H9 (cell line): ENCODE data around the gene UBE4B. TPM values are rescaled to one million over a fixed set of nuclear protein-coding genes. Genes with fewer than 3 reads are reported as not detected.

ENCODE experiments used
- DNase-seq: peaks from one replicate; pipeline ENCODE4 v3.0.0-alpha.2; 2017
- H2AFZ ChIP-seq: one replicate; pipeline ENCODE4 v1.6.1; 2013; ENCODE audit warnings: mild to moderate bottlenecking, low read length, control low read depth, moderate library complexity
- H2AK5ac ChIP-seq: 2 replicates; pipeline ENCODE4 v1.6.1; 2013; ENCODE audit warnings: low read length, control low read depth, mixed read lengths; ENCODE audit not compliant: insufficient read length
- H2BK120ac ChIP-seq: one replicate; pipeline ENCODE4 v1.6.1; 2013; ENCODE audit warnings: low read depth, mild to moderate bottlenecking, low read length, control low read depth, inconsistent platforms; ENCODE audit not compliant: poor library complexity, severe bottlenecking
- H2BK12ac ChIP-seq: 2 replicates; pipeline ENCODE4 v1.6.1; 2013; ENCODE audit warnings: low read length, control low read depth, mixed read lengths, low read depth; ENCODE audit not compliant: insufficient read length
- H2BK15ac ChIP-seq: 2 replicates; pipeline ENCODE4 v1.6.1; 2013; ENCODE audit warnings: low read depth, low read length, control low read depth
- H2BK20ac ChIP-seq: one replicate; pipeline ENCODE4 v1.6.1; 2013; ENCODE audit warnings: low read depth, mild to moderate bottlenecking, low read length, control low read depth, inconsistent platforms; ENCODE audit not compliant: poor library complexity, severe bottlenecking
- H2BK5ac ChIP-seq: 2 replicates; pipeline ENCODE4 v1.6.1; 2013; ENCODE audit warnings: low read length, control low read depth, mixed read lengths; ENCODE audit not compliant: insufficient read length
- H3K14ac ChIP-seq: 2 replicates; pipeline ENCODE4 v1.6.1; 2013; ENCODE audit warnings: low read length, control low read depth; ENCODE audit not compliant: insufficient read depth
- H3K18ac ChIP-seq: 2 replicates; pipeline ENCODE4 v1.6.1; 2013; ENCODE audit warnings: low read depth, mild to moderate bottlenecking, mixed read lengths, low read length, control low read depth; ENCODE audit not compliant: insufficient read length
- H3K23ac ChIP-seq: 2 replicates; pipeline ENCODE4 v1.6.1; 2013; ENCODE audit warnings: low read length, control low read depth, mixed read lengths, low read depth; ENCODE audit not compliant: insufficient read length
- H3K23me2 ChIP-seq: 2 replicates; pipeline ENCODE4 v1.6.1; 2013; ENCODE audit warnings: low read depth, mild to moderate bottlenecking, mixed read lengths, low read length, control low read depth; ENCODE audit not compliant: insufficient read length, poor library complexity, severe bottlenecking
- H3K27ac ChIP-seq: 2 replicates; pipeline ENCODE4 v1.5.1; 2013; ENCODE audit warnings: low read length, control low read depth, mixed read lengths, low read depth; ENCODE audit not compliant: insufficient read length
- H3K27me3 ChIP-seq: 2 replicates; pipeline ENCODE4 v1.6.1; 2013; ENCODE audit warnings: low read length, control low read depth, inconsistent platforms; ENCODE audit not compliant: insufficient read depth
- H3K4ac ChIP-seq: 2 replicates; pipeline ENCODE4 v1.6.1; 2013; ENCODE audit warnings: low read depth, mild to moderate bottlenecking, control low read depth, inconsistent platforms, low read length, moderate library complexity
- H3K4me1 ChIP-seq: 2 replicates; pipeline ENCODE4 v1.6.1; 2013; ENCODE audit warnings: low read length, control low read depth, inconsistent platforms; ENCODE audit not compliant: insufficient read depth
- H3K4me2 ChIP-seq: 2 replicates; pipeline ENCODE4 v1.6.1; 2013; ENCODE audit warnings: low read length, control low read depth, mixed read lengths; ENCODE audit not compliant: insufficient read length, insufficient read depth
- H3K56ac ChIP-seq: 2 replicates; pipeline ENCODE4 v1.6.1; 2013; ENCODE audit warnings: low read depth, mild to moderate bottlenecking, mixed read lengths, low read length, control low read depth; ENCODE audit not compliant: insufficient read length
- H3K79me1 ChIP-seq: 2 replicates; pipeline ENCODE4 v1.6.1; 2013; ENCODE audit warnings: low read depth, mild to moderate bottlenecking, moderate library complexity, low read length, control low read depth, inconsistent platforms; ENCODE audit not compliant: insufficient read depth, poor library complexity, severe bottlenecking
- H3K79me2 ChIP-seq: 2 replicates; pipeline ENCODE4 v1.6.1; 2013; ENCODE audit warnings: low read length, control low read depth, inconsistent platforms; ENCODE audit not compliant: insufficient read depth
- H3K9ac ChIP-seq: 2 replicates; pipeline ENCODE4 v1.6.1; 2013; ENCODE audit warnings: low read length, control low read depth, mixed read lengths; ENCODE audit not compliant: insufficient read length; ENCODE audit errors: extremely low read depth
- H3K9me3 ChIP-seq: one replicate; pipeline ENCODE4 v1.6.1; 2013; ENCODE audit warnings: low read depth, low read length, inconsistent platforms; ENCODE audit not compliant: control insufficient read depth
- H3T11ph ChIP-seq: one replicate; pipeline ENCODE4 v1.6.1; 2013; ENCODE audit warnings: mild to moderate bottlenecking, low read length, control low read depth, inconsistent platforms
- H4K20me1 ChIP-seq: one replicate; pipeline ENCODE4 v1.6.1; 2013; ENCODE audit not compliant: control insufficient read depth, insufficient read length, insufficient read depth
- H4K5ac ChIP-seq: 2 replicates; pipeline ENCODE4 v1.6.1; 2013; ENCODE audit warnings: low read depth, mild to moderate bottlenecking, mixed read lengths, low read length, control low read depth; ENCODE audit not compliant: insufficient read length
- H4K8ac ChIP-seq: replicated peaks from 2 replicates; pipeline ENCODE4 v1.6.1; 2013; ENCODE audit warnings: low read length, control low read depth, mixed read lengths, low read depth; ENCODE audit not compliant: insufficient read length
- H4K91ac ChIP-seq: 2 replicates; pipeline ENCODE4 v1.6.1; 2013; ENCODE audit warnings: low read depth, mild to moderate bottlenecking, moderate library complexity, mixed read lengths, low read length, control low read depth; ENCODE audit not compliant: insufficient read length
- H3K27ac Mint-ChIP-seq, 3 experiments: 2 replicates in 2 of 3; 3 replicates in 1 of 3; pipeline ENCODE4 v1.8.0; 2020 to 2021; ENCODE audit warnings: mixed read lengths in 3 of 3, mild to moderate bottlenecking in 1 of 3, moderate library complexity in 1 of 3
- H3K27me3 Mint-ChIP-seq: 2 replicates; pipeline ENCODE4 v1.8.0; 2021; ENCODE audit warnings: low read depth, mild to moderate bottlenecking, moderate library complexity, mixed read lengths
- H3K36me3 Mint-ChIP-seq, 3 experiments: 2 replicates in 2 of 3; 3 replicates in 1 of 3; pipeline ENCODE4 v1.8.0; 2020 to 2021; ENCODE audit warnings: low read depth in 3 of 3, mixed read lengths in 3 of 3; ENCODE audit not compliant: insufficient read depth in 1 of 3
- H3K4me1 Mint-ChIP-seq, 2 experiments: 2 replicates each; pipeline ENCODE4 v1.8.0; 2020; ENCODE audit warnings: mixed read lengths in 2 of 2
- H3K4me3 Mint-ChIP-seq, 2 experiments: 2 replicates in 1 of 2; 3 replicates in 1 of 2; pipeline ENCODE4 v1.8.0; 2020 to 2021; ENCODE audit warnings: mild to moderate bottlenecking in 2 of 2, mixed read lengths in 2 of 2, moderate library complexity in 1 of 2
- H3K9me3 Mint-ChIP-seq, 2 experiments: 2 replicates in 1 of 2; 3 replicates in 1 of 2; pipeline ENCODE4 v1.8.0; 2020; ENCODE audit warnings: mild to moderate bottlenecking in 2 of 2, mixed read lengths in 2 of 2, moderate library complexity in 1 of 2
- CTCF ChIP-seq: fragments of 200-600 bp; sonication (generic); conservative IDR thresholded peaks from 3 replicates; pipeline ENCODE4 v1.8.0; 2021; ENCODE audit warnings: antibody characterized with exemption, mild to moderate bottlenecking
- WGBS: extraction: QIAGEN DNeasy Blood & Tissue Kit; methylation state at CpG from one replicate; pipeline ENCODE4 v1.1.7; 2013; ENCODE audit warnings: missing lambda C conversion rate, low lambda C conversion rate, mixed read lengths; ENCODE audit not compliant: insufficient read length; ENCODE audit errors: extremely low coverage; 5-methylcytosine and 5-hydroxymethylcytosine counted together
- total RNA-seq: library from RNA; stranded (reverse); gene quantifications from 2 replicates; pipeline ENCODE4 v1.2.1, GENCODE V29; 2021

UBE4B gene
- total RNA-seq, 1 experiment from 2014 or later = 67.6 TPM

DNA sequence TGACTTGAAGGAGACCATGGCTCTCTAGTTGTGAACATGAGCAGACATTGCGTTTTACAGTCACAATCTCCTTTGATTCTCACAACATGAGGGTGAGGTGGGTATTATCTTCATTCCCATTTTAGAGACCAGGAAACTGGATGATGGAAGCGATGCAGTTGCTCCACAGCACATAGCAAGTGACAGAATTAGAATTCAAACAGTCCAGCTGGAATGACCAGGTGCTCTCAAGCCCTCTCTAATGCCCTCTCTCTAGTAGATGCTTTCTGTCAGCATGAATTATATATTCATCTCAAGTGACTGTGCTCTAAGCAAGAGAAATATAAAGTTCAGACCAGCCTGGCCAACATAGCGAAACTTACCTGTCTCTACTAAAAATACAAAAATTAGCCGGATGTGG lies 167.9 kb downstream of the UBE4B start:
- Histone ChIP-seq H2BK5ac (no peak overlapping the region), H3K18ac (no peak overlapping the region), H3K27ac (no peak overlapping the region), H3T11ph (no peak overlapping the region), H3K23me2 (no peaks in the 10 kb centered on the region), H3K79me2 (no peaks in the 10 kb centered on the region), H2BK120ac (no peak overlapping the region), H4K91ac (no peak overlapping the region), H3K56ac (no peak overlapping the region), H2BK12ac (no peak overlapping the region), H4K20me1 (no peaks in the 10 kb centered on the region), H3K4me1 (no peaks in the 10 kb centered on the region), H4K8ac (no peak overlapping the region), H3K14ac (no peak overlapping the region), H4K5ac (no peak overlapping the region), H2AFZ (no peak overlapping the region), H3K9ac (no peak overlapping the region), H2BK20ac (no peak overlapping the region), H2AK5ac (no peak overlapping the region), H3K23ac (no peak overlapping the region), H3K9me3 (no peaks in the 10 kb centered on the region), H2BK15ac (no peak overlapping the region), H3K4ac (no peak overlapping the region), H3K27me3 (no peaks in the 10 kb centered on the region), H3K4me2 (no peak overlapping the region), H3K79me1 (no peaks in the 10 kb centered on the region)
- no CpG with 5 or more reads among the region's 4 CpGs for WGBS
- Mint-ChIP-seq H3K9me3 (no peaks in the 10 kb centered on the region), H3K4me1 (no peaks in the 10 kb centered on the region), H3K36me3 (no peaks in the 10 kb centered on the region), H3K27me3 (no peaks in the 10 kb centered on the region; the same call in 1 of the 2 replicates), H3K4me3 (no peak overlapping the region), H3K27ac (no peak overlapping the region)
- no peak for TF ChIP-seq CTCF
- DNase-seq = no peak
